ENCODE measurements around the gene PABPC1L.

PABPC1L gene

DNA sequence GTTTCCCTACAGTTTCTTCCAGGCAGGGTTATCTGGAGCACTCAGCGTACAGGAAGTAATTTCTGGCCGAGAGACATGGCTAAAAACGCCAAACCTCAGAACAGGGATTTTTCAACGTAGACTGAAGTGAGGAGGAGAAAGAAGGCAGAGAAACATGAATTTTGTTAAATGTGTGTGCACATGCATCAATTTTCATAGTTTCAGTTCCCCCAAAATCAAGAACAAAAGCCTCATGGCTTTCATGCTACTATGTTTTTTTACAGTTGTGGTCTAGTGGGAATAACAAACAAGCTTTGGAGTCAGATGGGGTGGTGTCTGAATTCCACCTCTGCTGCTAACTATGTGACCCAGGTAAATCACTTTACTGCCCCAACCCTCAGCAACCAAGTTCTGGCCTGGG is 45.4 kb downstream of the PABPC1L start:
- H3K9me3 ChIP-seq (ENCODE audit: control insufficient read depth, low read length) = no peaks in the 10 kb centered on the region
- H3K4me1 ChIP-seq (ENCODE audit: control insufficient read depth, insufficient read depth, low read length) = peaks cover 12% of the 10 kb centered on the region
- H3K36me3 ChIP-seq (ENCODE audit: control insufficient read depth, insufficient read depth, low read length) = peaks cover 57% of the 10 kb centered on the region
- no peak overlapping the region for H3K27ac ChIP-seq (ENCODE audit: insufficient read depth, low read depth, low read length, poor library complexity, severe bottlenecking)
- WGBS, 2 experiments = 95 to 96% methylated on average over 4 of the region's 4 CpGs
- H3K4me3 ChIP-seq (ENCODE audit: insufficient read depth, low read depth, low read length) = no peak overlapping the region
- H3K27me3 ChIP-seq (ENCODE audit: control insufficient read depth, insufficient read depth, low read length, poor library complexity, severe bottlenecking) = no peaks in the 10 kb centered on the region

DNA sequence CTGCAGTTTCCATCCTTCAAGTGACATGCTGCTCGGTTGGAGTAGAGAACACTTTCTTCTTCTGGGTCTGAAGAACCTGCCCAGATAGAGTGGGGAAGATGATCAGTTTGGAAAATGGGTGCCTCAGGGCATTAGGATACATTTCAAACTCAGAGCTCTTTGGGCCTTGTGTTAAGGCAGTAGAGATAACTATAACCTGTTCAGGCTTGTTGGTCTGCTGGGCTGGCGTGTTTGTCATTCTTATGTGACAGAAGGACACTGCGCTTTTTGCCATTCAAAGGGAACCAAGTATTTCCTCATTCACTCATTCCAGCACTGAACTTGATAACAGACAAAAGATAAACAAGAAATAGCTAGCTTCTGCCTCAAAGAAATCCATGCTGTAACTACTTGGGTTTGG is 46.5 kb downstream of the PABPC1L start:
- Histone ChIP-seq H3K4me3 (ENCODE audit: insufficient read depth, low read depth, low read length) (no peak overlapping the region), H3K27ac (ENCODE audit: insufficient read depth, low read depth, low read length, poor library complexity, severe bottlenecking) (no peak overlapping the region), H3K27me3 (ENCODE audit: control insufficient read depth, insufficient read depth, low read length, poor library complexity, severe bottlenecking) (no peaks in the 10 kb centered on the region), H3K4me1 (ENCODE audit: control insufficient read depth, insufficient read depth, low read length) (peaks cover 12% of the 10 kb centered on the region), H3K9me3 (ENCODE audit: control insufficient read depth, low read length) (no peaks in the 10 kb centered on the region), H3K36me3 (ENCODE audit: control insufficient read depth, insufficient read depth, low read length) (peaks cover 47% of the 10 kb centered on the region)
- 88 to 96% methylated on average over 3 of the region's 3 CpGs for WGBS, 2 experiments

DNA sequence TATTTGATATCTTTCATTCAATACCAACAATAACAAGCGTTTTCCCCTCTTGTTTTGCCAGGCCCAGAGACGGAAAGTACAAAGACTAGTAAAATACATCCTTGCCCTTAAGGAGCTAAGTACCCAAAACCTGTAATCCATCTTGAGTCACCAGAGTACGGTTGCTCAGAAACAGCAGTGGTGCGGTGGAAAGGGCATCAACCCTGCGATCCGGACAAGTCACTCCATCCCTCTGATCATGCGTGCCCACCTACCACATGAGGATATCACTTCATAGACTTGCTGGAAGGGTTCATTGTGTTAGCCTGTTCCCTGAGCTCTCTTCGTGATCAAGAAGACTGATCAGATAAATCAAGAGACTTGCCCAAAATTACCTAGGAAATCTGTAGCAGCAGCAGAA is 48.4 kb downstream of the PABPC1L start:
- no peak overlapping the region for H3K4me3 ChIP-seq (ENCODE audit: insufficient read depth, low read depth, low read length)
- H3K9me3 ChIP-seq (ENCODE audit: control insufficient read depth, low read length) = no peaks in the 10 kb centered on the region
- no peaks in the 10 kb centered on the region for H3K27me3 ChIP-seq (ENCODE audit: control insufficient read depth, insufficient read depth, low read length, poor library complexity, severe bottlenecking)
- peaks cover 30% of the 10 kb centered on the region for H3K36me3 ChIP-seq (ENCODE audit: control insufficient read depth, insufficient read depth, low read length)
- no peak overlapping the region for H3K27ac ChIP-seq (ENCODE audit: insufficient read depth, low read depth, low read length, poor library complexity, severe bottlenecking)
- 94 to 95% methylated on average over 8 of the region's 8 CpGs for WGBS, 2 experiments
- H3K4me1 ChIP-seq (ENCODE audit: control insufficient read depth, insufficient read depth, low read length) = peaks cover 12% of the 10 kb centered on the region

DNA sequence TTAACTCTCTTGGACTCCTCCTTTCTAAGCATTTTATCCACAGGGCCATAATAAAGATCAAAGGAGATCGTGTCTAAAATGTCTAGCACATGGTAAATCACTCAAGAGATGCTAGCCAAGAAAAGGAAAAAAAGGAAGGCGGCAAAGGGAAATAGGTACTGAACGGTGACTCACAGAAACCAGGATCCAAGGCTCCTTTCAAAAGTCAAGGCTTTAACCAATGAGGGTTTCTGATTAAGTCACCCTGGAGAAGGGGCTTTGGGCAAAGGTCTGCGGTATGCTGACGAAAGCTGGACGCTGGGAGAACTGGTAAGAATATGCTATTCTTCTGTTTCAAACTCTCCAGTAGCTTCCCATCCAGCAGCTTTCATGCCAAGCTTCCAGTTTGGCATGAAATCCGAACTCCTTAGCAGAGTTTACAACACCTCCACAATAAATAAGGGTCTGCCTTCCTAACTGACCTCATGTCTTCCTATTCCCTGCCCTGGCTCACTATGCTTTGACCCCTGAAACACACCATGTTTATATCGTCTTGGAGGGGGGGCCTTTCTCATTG is 49.3 kb downstream of the PABPC1L start:
- peak overlapping the region; percentile 73 for H3K4me3 ChIP-seq (ENCODE audit: insufficient read depth, low read depth, low read length)
- H3K4me1 ChIP-seq (ENCODE audit: control insufficient read depth, insufficient read depth, low read length) = peaks cover 12% of the 10 kb centered on the region
- peaks cover 22% of the 10 kb centered on the region for H3K36me3 ChIP-seq (ENCODE audit: control insufficient read depth, insufficient read depth, low read length)
- H3K9me3 ChIP-seq (ENCODE audit: control insufficient read depth, low read length) = no peaks in the 10 kb centered on the region
- WGBS, 2 experiments = 40 to 47% methylated on average over 8 of the region's 8 CpGs
- no peak overlapping the region for H3K27ac ChIP-seq (ENCODE audit: insufficient read depth, low read depth, low read length, poor library complexity, severe bottlenecking)
- H3K27me3 ChIP-seq (ENCODE audit: control insufficient read depth, insufficient read depth, low read length, poor library complexity, severe bottlenecking) = no peaks in the 10 kb centered on the region

DNA sequence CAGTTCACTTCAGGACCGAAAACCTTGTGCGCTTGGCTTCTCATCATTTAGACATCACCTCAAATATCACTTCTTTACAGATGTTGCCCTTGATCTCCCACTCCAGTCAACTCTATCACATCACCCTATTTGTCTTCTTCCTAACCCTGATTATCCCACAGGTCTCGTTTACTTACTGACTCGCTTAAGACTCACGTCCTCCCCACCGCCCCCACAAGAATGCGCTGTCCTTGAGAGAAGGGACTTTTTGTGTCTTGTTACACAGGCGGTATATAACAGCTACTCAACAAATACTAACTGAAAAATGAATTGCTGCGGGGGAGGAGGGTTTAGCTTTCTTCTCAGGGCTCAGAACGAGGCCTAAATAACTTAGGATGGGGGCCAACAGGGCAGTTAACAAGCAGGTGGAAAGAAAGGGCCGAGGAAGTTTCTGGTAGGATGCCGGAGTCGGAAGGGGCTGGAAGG is 49.8 kb downstream of the PABPC1L start:
- WGBS, 2 experiments = 8 to 9% methylated on average over 11 to 13 of the region's 13 CpGs
- H3K4me1 ChIP-seq (ENCODE audit: control insufficient read depth, insufficient read depth, low read length) = peaks cover 12% of the 10 kb centered on the region
- peak overlapping the region; percentile 73 for H3K4me3 ChIP-seq (ENCODE audit: insufficient read depth, low read depth, low read length)
- peaks cover 18% of the 10 kb centered on the region for H3K36me3 ChIP-seq (ENCODE audit: control insufficient read depth, insufficient read depth, low read length)
- no peaks in the 10 kb centered on the region for H3K9me3 ChIP-seq (ENCODE audit: control insufficient read depth, low read length)
- H3K27ac ChIP-seq (ENCODE audit: insufficient read depth, low read depth, low read length, poor library complexity, severe bottlenecking) = peak overlapping the region; percentile 29
- no peaks in the 10 kb centered on the region for H3K27me3 ChIP-seq (ENCODE audit: control insufficient read depth, insufficient read depth, low read length, poor library complexity, severe bottlenecking)

DNA sequence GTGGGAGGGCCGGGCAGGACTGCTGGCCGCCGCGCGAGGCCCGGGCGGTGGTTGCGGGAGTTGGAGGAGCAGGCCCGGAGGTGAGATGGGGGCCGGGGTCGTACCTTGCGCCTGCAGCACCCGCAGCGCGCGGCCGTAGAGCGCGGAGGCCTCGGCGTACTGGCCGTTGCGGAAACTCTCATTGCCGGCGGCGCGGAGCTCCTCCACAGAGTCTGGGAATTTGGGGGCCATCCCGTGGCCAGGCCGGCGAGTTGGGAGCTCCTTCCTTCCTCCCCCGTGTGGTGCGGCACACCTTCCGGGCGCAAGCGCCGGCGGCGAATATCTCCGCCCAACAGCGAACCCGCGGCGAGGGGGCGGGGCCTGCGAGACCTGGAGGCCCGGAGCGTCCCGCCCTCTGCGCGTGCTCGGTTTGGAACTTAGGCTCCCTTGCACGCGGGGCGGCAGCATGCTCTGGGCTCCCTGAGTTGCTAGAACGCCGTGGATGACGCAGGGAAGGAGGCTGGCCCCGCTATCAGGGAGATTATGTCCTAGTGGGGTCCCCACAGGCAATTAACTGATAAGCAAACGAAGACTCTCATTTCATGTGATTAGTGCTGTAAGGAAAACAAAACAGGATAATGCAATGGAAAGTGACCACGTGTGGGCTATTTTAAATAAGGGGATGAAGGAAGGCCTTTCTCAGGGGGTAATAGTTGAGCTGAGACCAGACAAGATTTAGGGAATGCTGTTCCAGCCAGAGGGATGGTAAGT is 50.4 kb downstream of the PABPC1L start, which contains the start of gene TOMM34:
TSS of gene TOMM34 (minus strand) at position 295 of the 750 bp plus-strand sequence. CDS start at position 231, 64 bp downstream.
- no peaks in the 10 kb centered on the region for H3K27me3 ChIP-seq (ENCODE audit: control insufficient read depth, insufficient read depth, low read length, poor library complexity, severe bottlenecking)
- H3K27ac ChIP-seq (ENCODE audit: insufficient read depth, low read depth, low read length, poor library complexity, severe bottlenecking) = peak within 1 kb of the TSS; percentile 29

DNA sequence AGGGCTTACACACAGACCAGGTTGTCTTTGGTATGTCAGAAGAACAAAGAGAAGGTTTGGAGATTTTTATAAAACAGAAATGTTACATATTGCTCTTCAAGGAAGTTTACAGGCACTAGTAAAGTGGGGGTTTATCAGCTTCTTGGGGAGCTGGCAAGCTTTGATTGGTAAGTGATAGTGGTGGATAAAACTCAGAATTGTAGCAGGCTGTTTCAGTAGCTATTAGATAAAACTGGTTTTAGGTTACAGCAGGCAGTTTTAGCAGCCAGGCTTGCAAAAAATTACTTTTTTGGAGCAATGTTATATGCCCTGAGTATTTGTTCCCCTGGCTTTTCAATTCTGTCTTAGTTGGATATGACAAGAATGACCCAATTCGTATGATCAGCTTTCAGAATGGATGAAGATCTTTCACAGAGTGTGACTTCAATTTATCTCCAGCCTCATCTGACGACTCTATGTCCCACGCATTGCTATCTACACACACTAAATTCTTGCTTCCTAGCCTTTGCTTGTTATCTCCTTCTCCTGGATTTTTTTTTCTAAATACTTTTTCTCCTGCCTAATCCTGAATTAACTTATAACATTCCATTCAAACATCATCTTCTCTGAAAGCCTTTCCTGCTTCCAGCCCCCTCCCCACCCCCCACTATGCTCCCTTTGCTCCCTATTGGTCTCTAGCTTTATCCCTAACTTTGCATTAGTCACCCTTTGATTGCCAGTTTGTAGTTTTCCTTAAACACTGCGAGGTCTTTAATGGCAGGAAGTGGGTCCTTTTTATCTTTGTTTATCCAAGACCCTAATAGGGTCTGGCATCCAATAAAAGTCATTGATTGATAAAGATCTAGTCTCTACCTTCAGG is 51.4 kb downstream of the PABPC1L start:
- 49 to 50% methylated on average over 4 of the region's 4 CpGs for WGBS, 2 experiments
- no peak overlapping the region for H3K27ac ChIP-seq (ENCODE audit: insufficient read depth, low read depth, low read length, poor library complexity, severe bottlenecking)
- H3K4me3 ChIP-seq (ENCODE audit: insufficient read depth, low read depth, low read length) = no peak overlapping the region
- peaks cover 3% of the 10 kb centered on the region for H3K36me3 ChIP-seq (ENCODE audit: control insufficient read depth, insufficient read depth, low read length)
- H3K4me1 ChIP-seq (ENCODE audit: control insufficient read depth, insufficient read depth, low read length) = peaks cover 12% of the 10 kb centered on the region
- no peaks in the 10 kb centered on the region for H3K9me3 ChIP-seq (ENCODE audit: control insufficient read depth, low read length)
- H3K27me3 ChIP-seq (ENCODE audit: control insufficient read depth, insufficient read depth, low read length, poor library complexity, severe bottlenecking) = no peaks in the 10 kb centered on the region

More for the DNA sequence above, 50.4 kb downstream of the PABPC1L start, which contains the start of gene TOMM34:
- 0 to 1% methylated on average over 60 of the region's 60 CpGs for WGBS, 2 experiments
- Histone ChIP-seq H3K4me3 (ENCODE audit: insufficient read depth, low read depth, low read length) (peak within 1 kb of the TSS; percentile 73), H3K9me3 (ENCODE audit: control insufficient read depth, low read length) (no peaks in the 10 kb centered on the region), H3K4me1 (ENCODE audit: control insufficient read depth, insufficient read depth, low read length) (peaks cover 12% of the 10 kb centered on the region), H3K36me3 (ENCODE audit: control insufficient read depth, insufficient read depth, low read length) (peaks cover 12% of the 10 kb centered on the region)

DNA sequence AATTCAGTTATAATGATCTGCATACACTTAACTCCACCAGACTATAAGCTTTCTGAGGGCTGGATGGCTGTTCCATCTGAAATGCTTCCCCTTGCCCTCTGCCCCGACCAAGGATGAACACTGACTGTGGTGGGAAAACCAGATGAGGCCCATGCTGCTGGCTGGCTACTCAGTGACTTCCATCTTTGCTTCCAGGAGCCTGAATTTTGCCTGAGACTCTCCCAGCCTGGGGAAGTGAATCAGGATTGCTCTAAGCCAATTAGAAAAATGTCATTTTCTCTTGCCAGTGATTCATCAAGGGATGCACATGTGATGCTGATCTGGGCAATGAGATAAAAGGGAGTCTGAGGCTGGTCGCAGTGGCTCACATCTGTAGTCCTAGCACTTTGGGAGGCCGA is 52.0 kb downstream of the PABPC1L start:
- Histone ChIP-seq H3K27me3 (ENCODE audit: control insufficient read depth, insufficient read depth, low read length, poor library complexity, severe bottlenecking) (no peaks in the 10 kb centered on the region), H3K27ac (ENCODE audit: insufficient read depth, low read depth, low read length, poor library complexity, severe bottlenecking) (no peak overlapping the region), H3K36me3 (ENCODE audit: control insufficient read depth, insufficient read depth, low read length) (no peaks in the 10 kb centered on the region), H3K9me3 (ENCODE audit: control insufficient read depth, low read length) (no peaks in the 10 kb centered on the region), H3K4me1 (ENCODE audit: control insufficient read depth, insufficient read depth, low read length) (peaks cover 12% of the 10 kb centered on the region), H3K4me3 (ENCODE audit: insufficient read depth, low read depth, low read length) (no peak overlapping the region)
- 81% methylated on average over 3 of the region's 3 CpGs for WGBS, 2 experiments

DNA sequence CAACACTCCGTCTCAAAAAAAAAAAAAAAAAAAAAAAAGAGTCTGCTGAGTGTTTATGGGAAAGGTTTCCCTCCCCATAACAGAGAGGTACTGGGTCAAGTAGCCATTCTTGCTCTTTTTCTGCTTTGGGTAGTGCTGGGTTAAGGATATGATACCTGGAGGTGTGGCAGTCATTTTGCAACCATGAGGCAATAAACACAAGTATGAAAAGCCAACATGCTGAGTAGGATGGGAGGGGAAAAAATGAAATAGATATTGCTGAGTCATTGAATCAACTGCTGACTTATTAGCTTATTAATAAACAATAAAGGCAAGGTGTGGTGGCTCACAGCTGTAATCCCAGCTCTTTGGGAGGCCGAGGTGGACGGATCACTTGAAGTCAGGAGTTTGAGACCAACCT is 52.6 kb downstream of the PABPC1L start:
- WGBS, 2 experiments = 95 to 96% methylated on average over 3 of the region's 3 CpGs
- Histone ChIP-seq H3K4me1 (ENCODE audit: control insufficient read depth, insufficient read depth, low read length) (peaks cover 18% of the 10 kb centered on the region), H3K27ac (ENCODE audit: insufficient read depth, low read depth, low read length, poor library complexity, severe bottlenecking) (no peak overlapping the region), H3K9me3 (ENCODE audit: control insufficient read depth, low read length) (no peaks in the 10 kb centered on the region), H3K4me3 (ENCODE audit: insufficient read depth, low read depth, low read length) (no peak overlapping the region), H3K27me3 (ENCODE audit: control insufficient read depth, insufficient read depth, low read length, poor library complexity, severe bottlenecking) (no peaks in the 10 kb centered on the region), H3K36me3 (ENCODE audit: control insufficient read depth, insufficient read depth, low read length) (no peaks in the 10 kb centered on the region)

Data from ectodermal cell (in vitro differentiated cells).